HCT116 (cell line): ENCODE results near the gene CRNN. TPM values are rescaled to one million over a fixed set of nuclear protein-coding genes. Genes with fewer than 3 reads are reported as not detected.

Experiments
- ATAC-seq: fragments of 200-7000 bp; cut with Tn5 transposase; 2 replicates; pipeline ENCODE4 v1.9.1; 2020; ENCODE audit warnings: mild to moderate bottlenecking, moderate library complexity
- BruUV-seq: library from RNA; stranded (reverse); fragments of 400-500 nt; replicated peaks from 2 replicates; lab custom pipeline; 2021; lab: Mats Ljungman, UMichigan
- CTCF ChIA-PET: fragments of 300-600 bp; sonication (Branson Sonifier 250); formaldehyde crosslinking; loops from one replicate; lab custom pipeline; 2021; ENCODE audit warnings: antibody characterized with exemption; lab: Charles Lee
- POLR2A ChIA-PET: fragments of 300-600, 350-600 bp; sonication (Branson Sonifier 250); formaldehyde crosslinking; loops from one replicate; lab custom pipeline; 2021; ENCODE audit warnings: antibody characterized with exemption; lab: Charles Lee
- RAD21 ChIA-PET, 2 experiments: fragments of 300-600 bp; sonication (Branson Sonifier 250); formaldehyde crosslinking; loops; one replicate each; lab custom pipeline; 2023; ENCODE audit warnings: low total read pairs in 2 of 2; ENCODE audit not compliant: uncharacterized antibody in 2 of 2, unreplicated experiment in 2 of 2, low non-redundant PET in 1 of 2; lab: Charles Lee
- DNase-seq: peaks from one replicate; pipeline ENCODE4 v3.0.0-alpha.2; 2010; ENCODE audit warnings: low read depth, low spot score
- H2AFZ ChIP-seq: fragments of 200-600 bp; shearing (Covaris generic), sonication (generic); 2 replicates; pipeline ENCODE4 v1.6.1; 2017; ENCODE audit warnings: low read depth, mixed run types, mixed read lengths, antibody characterized with exemption, low read length; ENCODE audit not compliant: poor library complexity, severe bottlenecking
- H3K27ac ChIP-seq: 2 replicates; pipeline ENCODE4 v1.5.1; 2012; ENCODE audit warnings: low read depth, low read length
- H3K27me3 ChIP-seq: fragments of 200-600 bp; sonication (generic); 2 replicates; pipeline ENCODE4 v1.6.1; 2016; ENCODE audit warnings: mixed run types, low read length, mixed read lengths; ENCODE audit not compliant: insufficient read depth
- H3K36me3 ChIP-seq, 2 experiments: fragments of 200-500 bp in 1 of 2; fragments of 200-600 bp in 1 of 2; sonication (Bioruptor generic) in 1 of 2; sonication (generic) in 1 of 2; 2 replicates each; pipeline versions ENCODE4 v1.5.1 to v1.6.1; 2014 to 2016; ENCODE audit warnings: low read length in 2 of 2, inconsistent platforms in 1 of 2, mixed read lengths in 1 of 2, mixed run types in 1 of 2; ENCODE audit not compliant: insufficient read depth in 2 of 2, control insufficient read depth in 1 of 2
- H3K4me1 ChIP-seq, 2 experiments: fragments of 200-600 bp in 1 of 2; sonication (generic) in 1 of 2; 2 replicates each; pipeline versions ENCODE4 v1.5.1 to v1.6.1; 2012 to 2017; ENCODE audit warnings: low read length in 2 of 2, inconsistent platforms in 1 of 2, mild to moderate bottlenecking in 1 of 2, mixed read lengths in 1 of 2, mixed run types in 1 of 2, moderate library complexity in 1 of 2; ENCODE audit not compliant: insufficient read depth in 2 of 2, control insufficient read depth in 1 of 2
- H3K4me2 ChIP-seq: fragments of 200-600 bp; sonication (generic); 2 replicates; pipeline ENCODE4 v1.6.1; 2017; ENCODE audit warnings: mixed run types, low read length, mixed read lengths
- H3K4me3 ChIP-seq, 2 experiments: fragments of 200-600 bp in 1 of 2; sonication (generic) in 1 of 2; replicated peaks in 1 of 2; 2 replicates each; pipeline ENCODE4 v1.5.1; 2011 to 2016; ENCODE audit warnings: low read length in 2 of 2, control low read depth in 1 of 2, low read depth in 1 of 2, mild to moderate bottlenecking in 1 of 2, mixed read lengths in 1 of 2, mixed run types in 1 of 2
- H3K79me2 ChIP-seq: fragments of 200-600 bp; sonication (generic); 2 replicates; pipeline ENCODE4 v1.6.1; 2017; ENCODE audit warnings: mild to moderate bottlenecking, mixed run types, low read length, moderate library complexity, mixed read lengths; ENCODE audit not compliant: insufficient read depth
- H3K9ac ChIP-seq: fragments of 200-600 bp; sonication (generic); 2 replicates; pipeline ENCODE4 v1.6.1; 2016; ENCODE audit warnings: low read length, mixed read lengths
- H3K9me2 ChIP-seq: fragments of 200-600 bp; sonication (generic), shearing (Covaris generic); 2 replicates; pipeline ENCODE4 v1.6.1; 2017; ENCODE audit warnings: mixed run types, mild to moderate bottlenecking, moderate library complexity; ENCODE audit not compliant: insufficient read depth
- H3K9me3 ChIP-seq, 2 experiments: fragments of 200-500 bp in 1 of 2; fragments of 200-600 bp in 1 of 2; sonication (Bioruptor generic) in 1 of 2; sonication (generic) in 1 of 2; 2 replicates each; pipeline ENCODE4 v1.6.1; 2014 to 2017; ENCODE audit warnings: low read length in 2 of 2, mixed read lengths in 2 of 2, inconsistent platforms in 1 of 2, low read depth in 1 of 2, mild to moderate bottlenecking in 1 of 2, mixed run types in 1 of 2, moderate library complexity in 1 of 2; ENCODE audit not compliant: control insufficient read depth in 1 of 2, insufficient read depth in 1 of 2
- H4K20me1 ChIP-seq: fragments of 200-600 bp; sonication (generic), shearing (Covaris generic); 2 replicates; pipeline ENCODE4 v1.6.1; 2017; ENCODE audit warnings: mixed run types, mild to moderate bottlenecking, moderate library complexity; ENCODE audit not compliant: insufficient read depth
- CEBPB ChIP-seq: IDR thresholded peaks from 2 replicates; pipeline ENCODE4 v1.6.1; 2012; ENCODE audit warnings: low read depth
- CTCF ChIP-seq, 3 experiments: fragments of 200-600 bp in 1 of 3; sonication (generic) in 1 of 3; IDR thresholded peaks in 2 of 3; conservative IDR thresholded peaks in 1 of 3; 2 replicates each; pipeline ENCODE4 v1.5.1; 2012 to 2017; ENCODE audit warnings: low read depth in 2 of 3, low read length in 2 of 3, antibody characterized with exemption in 1 of 3, borderline replicate concordance in 1 of 3, control low read depth in 1 of 3, mild to moderate bottlenecking in 1 of 3, mixed read lengths in 1 of 3, mixed run types in 1 of 3, moderate library complexity in 1 of 3; ENCODE audit not compliant: insufficient read depth in 1 of 3
- EZH2 ChIP-seq: fragments of 200-600 bp; sonication (generic); IDR thresholded peaks from 2 replicates; pipeline ENCODE4 v1.6.1; 2017; ENCODE audit warnings: antibody characterized with exemption, mixed run types
- FOSL1 ChIP-seq: IDR thresholded peaks from 2 replicates; pipeline ENCODE4 v1.6.1; 2012; ENCODE audit warnings: low read depth
- POLR2AphosphoS5 ChIP-seq: IDR thresholded peaks from 2 replicates; pipeline ENCODE4 v1.6.1; 2011; ENCODE audit warnings: mild to moderate bottlenecking, low read depth, low read length, moderate library complexity
- RAD21 ChIP-seq: IDR thresholded peaks from 2 replicates; pipeline ENCODE4 v1.6.1; 2012; ENCODE audit warnings: low read depth, mild to moderate bottlenecking
- SIN3A ChIP-seq: IDR thresholded peaks from 2 replicates; pipeline ENCODE4 v1.6.1; 2012; ENCODE audit warnings: low read depth
- intact Hi-C: fragments of 100-400 bp; cut with micrococcal nuclease; formaldehyde crosslinking; loops from 2 replicates; pipeline ENCODE4 v1.10.0; 2022
- total RNA-seq: library from RNA; stranded (reverse); gene quantifications from one replicate; pipeline ENCODE4 v1.2.1, GENCODE V29; 2021; ENCODE audit not compliant: unreplicated experiment

Gene CRNN
- total RNA-seq, 1 experiment from 2014 or later, result not detected

GRCh38 chr1:152457071-152457470 is 43.0 kb upstream of the CRNN start:
- CTCF ChIA-PET, result interaction anchor here (1.4 to 3.5 kb wide), 4 partner anchors 58 to 272 kb away, joined by 4 to 143 read pairs (median 78); no protein-coding TSS in a partner anchor

More at GRCh38 chr1:152457071-152457470, 43.0 kb upstream of the CRNN start:
- no TSS peak for BruUV-seq
- H3K4me1 ChIP-seq, result peaks cover 0 to 11% of the 10 kb centered on the region in 2 experiments; a peak in 2 of 4 replicates
- POLR2A ChIA-PET, result no interaction called here
- H3K9me2 ChIP-seq, result no peaks in the 10 kb centered on the region
- H3K4me2 ChIP-seq, result no peak overlapping the region
- intact Hi-C loops, result no loop called here
- RAD21 ChIA-PET, result no interaction called here
- DNase-seq (no peak), ATAC-seq (no peak)
- H3K79me2 ChIP-seq, result no peaks in the 10 kb centered on the region
- no peaks in the 10 kb centered on the region for H3K27me3 ChIP-seq
- no peak overlapping the region for H3K27ac ChIP-seq
- TF ChIP-seq POLR2AphosphoS5, result no peak
- TF ChIP-seq CEBPB, result no peak
- TF ChIP-seq SIN3A, result no peak
- no peak for TF ChIP-seq FOSL1
- no peak for TF ChIP-seq EZH2
- TF ChIP-seq CTCF (IDR thresholded peaks at IDR 0.05 in 2 of 3, conservative IDR thresholded peaks at IDR 0.05 in 1 of 3; ENCODE audit: borderline replicate concordance in 1 of 3, insufficient read depth in 1 of 3, low read depth in 2 of 3, low read length in 2 of 3), result no peak
- TF ChIP-seq RAD21, result no peak
- H3K9me3 ChIP-seq, result no peaks in the 10 kb centered on the region
- no peak overlapping the region for H3K9ac ChIP-seq
- no peak overlapping the region for H2AFZ ChIP-seq
- H4K20me1 ChIP-seq, result no peaks in the 10 kb centered on the region
- H3K36me3 ChIP-seq, result no peaks in the 10 kb centered on the region
- H3K4me3 ChIP-seq, result no peak overlapping the region
